ENCODE data around the gene HDAC10. TPM values are rescaled to one million over a fixed set of nuclear protein-coding genes. Genes with fewer than 3 reads are reported as not detected.

The HDAC10 gene
- total and polyA plus RNA-seq, 10 of the 15 experiments (the other 5 are each of a cell fraction or from before 2014, with no cell fraction given), result 0.26 to 48.6 (median 5.0) TPM

DNA sequence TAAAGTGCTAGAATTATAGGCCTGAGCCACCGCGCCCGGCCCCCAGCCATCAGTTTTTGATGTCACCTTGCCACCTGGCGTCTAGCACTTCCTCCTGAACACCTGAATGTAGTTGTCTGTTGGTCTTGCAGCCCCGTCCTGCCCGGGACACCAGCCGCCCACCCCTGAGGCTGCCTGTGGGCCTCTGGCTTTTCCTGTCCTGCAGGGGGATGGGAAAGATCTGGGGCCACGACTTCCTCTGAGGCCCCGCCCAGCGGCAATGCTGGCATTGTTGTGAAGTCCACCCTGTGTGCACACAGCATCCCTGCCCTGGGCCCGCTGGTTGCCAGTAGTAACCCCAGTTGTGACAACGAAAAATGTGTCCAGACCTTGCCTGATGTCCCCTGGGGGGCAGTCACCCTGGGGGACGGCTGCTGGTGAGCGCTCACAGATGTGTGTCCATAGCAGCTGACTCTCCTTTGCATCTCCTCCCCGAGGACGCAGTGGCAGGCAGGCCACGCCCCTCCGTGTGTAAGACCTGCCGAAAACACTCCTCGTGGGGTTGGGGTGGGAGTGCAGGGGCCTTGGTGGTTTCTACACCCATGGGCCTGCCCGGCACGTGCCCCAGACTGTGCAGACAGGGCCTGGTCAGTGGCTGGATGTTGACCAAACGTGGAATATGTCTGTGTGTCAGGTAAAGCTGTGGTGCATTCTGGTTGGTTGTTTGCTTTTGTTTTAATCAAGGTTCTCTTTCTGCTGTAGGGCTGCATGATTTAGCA, 43.5 kb downstream of the HDAC10 start:
- POLR2A ChIA-PET, result interaction anchor here (0.6 kb wide), 1 partner anchor 273 kb away, joined by 3 read pairs; no protein-coding TSS in a partner anchor
- intact Hi-C loops (cut with micrococcal nuclease; ENCODE audit: unreplicated experiment) (no loop called here), in situ Hi-C loops (cut with MboI) (loop anchor here (5.0 kb wide), 1 partner anchor 275 kb away; no protein-coding TSS in a partner anchor)
- H2AFZ ChIP-seq (ENCODE audit: control insufficient read depth, low read depth, low read length), result no peak overlapping the region
- H3K27me3 ChIP-seq (replicated peaks in 1 of 2; ENCODE audit: control insufficient read depth in 2 of 2, insufficient read depth in 2 of 2, low read length in 1 of 2), result no peaks in the 10 kb centered on the region
- no peaks in the 10 kb centered on the region; the same call in 1 of the 2 replicates for H4K20me1 ChIP-seq (ENCODE audit: control insufficient read depth, insufficient read depth)
- RAD21 ChIA-PET (ENCODE audit: unreplicated experiment), result interaction anchor here (1.9 kb wide), 1 partner anchor 59 kb away, joined by 4 read pairs; no protein-coding TSS in a partner anchor
- no peak overlapping the region for H3K4me2 ChIP-seq (ENCODE audit: control insufficient read depth, insufficient read depth)
- no peaks in the 10 kb centered on the region for H3K9me3 ChIP-seq (replicated peaks; ENCODE audit: control insufficient read depth, insufficient read depth, low read length)
- H3K9ac ChIP-seq (ENCODE audit: control insufficient read depth, insufficient read depth, low read length), result no peak overlapping the region
- peaks cover 4 to 19% of the 10 kb centered on the region in 2 experiments for H3K36me3 ChIP-seq (ENCODE audit: control insufficient read depth in 2 of 2, insufficient read depth in 2 of 2, low read length in 1 of 2)
- CTCF ChIA-PET, result interaction anchor here (0.7 to 2.3 kb wide), 5 partner anchors 17 to 274 kb away, joined by 3 to 13 read pairs (median 5); no protein-coding TSS in a partner anchor
- FAIRE-seq, result no peak
- no TSS peak for BruUV-seq (replicated peaks)
- no peak overlapping the region for H3K4me3 ChIP-seq
- H3K4me1 ChIP-seq (ENCODE audit: control insufficient read depth, insufficient read depth, low read length), result no peaks in the 10 kb centered on the region
- no peak for TF ChIP-seq RFX5 (IDR thresholded peaks at IDR 0.05; ENCODE audit: low read depth, low read length)
- 0 out of 4 replicates have a peak, but pooled peaks of 1 of the 2 experiments have one; percentile 7 for TF ChIP-seq BHLHE40 (IDR thresholded peaks at IDR 0.05; ENCODE audit: borderline replicate concordance in 1 of 2, low read depth in 2 of 2, low read length in 1 of 2)
- H3K27ac ChIP-seq (ENCODE audit: control insufficient read depth, insufficient read depth), result no peak overlapping the region
- H3K79me2 ChIP-seq (ENCODE audit: control insufficient read depth, insufficient read depth, low read length), result peaks cover 2% of the 10 kb centered on the region
- peak; percentile 15; the same call in 2 of the 3 replicates for ATAC-seq
- 30% methylated on average over 22 of the region's 23 CpGs for WGBS (ENCODE audit: insufficient coverage, insufficient replicate concordance, low lambda C conversion rate, missing lambda C conversion rate)
- no peak for DNase-seq (ENCODE audit: low read depth, low spot score)
- SMC1A ChIA-PET (ENCODE audit: uncharacterized antibody, unreplicated experiment), result interaction anchor here (0.7 kb wide), 1 partner anchor 530 kb away, joined by 3 read pairs; no protein-coding TSS in a partner anchor

DNA sequence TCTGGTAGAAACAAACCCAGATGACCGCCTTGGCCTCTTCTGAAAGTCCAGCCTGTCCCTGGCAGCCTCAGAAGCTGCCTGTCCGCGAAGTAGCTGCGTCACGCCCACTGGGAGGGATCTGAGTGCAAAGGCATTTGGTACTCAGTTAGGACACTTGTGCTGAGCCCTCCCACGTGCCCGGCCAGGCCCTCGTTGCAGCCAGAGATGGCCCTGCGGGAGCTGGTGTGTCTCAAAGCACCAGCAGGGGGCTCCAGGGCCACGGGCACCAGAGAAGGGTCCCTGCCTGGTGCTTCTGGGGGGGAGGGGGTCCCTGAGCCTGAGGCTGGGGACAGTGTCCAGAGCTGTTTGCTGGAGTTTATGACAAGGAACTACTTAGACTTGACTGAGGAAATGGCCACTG, 44.5 kb downstream of the HDAC10 start:
- SMC1A ChIA-PET (ENCODE audit: uncharacterized antibody, unreplicated experiment), result no interaction called here
- Histone ChIP-seq H3K27me3 (replicated peaks in 1 of 2; ENCODE audit: control insufficient read depth in 2 of 2, insufficient read depth in 2 of 2, low read length in 1 of 2) (no peaks in the 10 kb centered on the region), H3K79me2 (ENCODE audit: control insufficient read depth, insufficient read depth, low read length) (peaks cover 11% of the 10 kb centered on the region), H3K9me3 (replicated peaks; ENCODE audit: control insufficient read depth, insufficient read depth, low read length) (no peaks in the 10 kb centered on the region), H3K9ac (ENCODE audit: control insufficient read depth, insufficient read depth, low read length) (no peak overlapping the region), H3K36me3 (ENCODE audit: control insufficient read depth in 2 of 2, insufficient read depth in 2 of 2, low read length in 1 of 2) (peaks cover 3 to 13% of the 10 kb centered on the region in 2 experiments), H2AFZ (ENCODE audit: control insufficient read depth, low read depth, low read length) (no peak overlapping the region), H3K4me1 (ENCODE audit: control insufficient read depth, insufficient read depth, low read length) (peaks cover 3% of the 10 kb centered on the region; the same call in 1 of the 2 replicates), H3K27ac (ENCODE audit: control insufficient read depth, insufficient read depth) (no peak overlapping the region), H3K4me2 (ENCODE audit: control insufficient read depth, insufficient read depth) (no peak overlapping the region), H4K20me1 (ENCODE audit: control insufficient read depth, insufficient read depth) (no peaks in the 10 kb centered on the region; the same call in 1 of the 2 replicates), H3K4me3 (no peak overlapping the region)
- BruUV-seq (replicated peaks), result no TSS peak
- peak; percentile 58; the same call in 2 of the 3 replicates for ATAC-seq
- TF ChIP-seq, protein P1, sequence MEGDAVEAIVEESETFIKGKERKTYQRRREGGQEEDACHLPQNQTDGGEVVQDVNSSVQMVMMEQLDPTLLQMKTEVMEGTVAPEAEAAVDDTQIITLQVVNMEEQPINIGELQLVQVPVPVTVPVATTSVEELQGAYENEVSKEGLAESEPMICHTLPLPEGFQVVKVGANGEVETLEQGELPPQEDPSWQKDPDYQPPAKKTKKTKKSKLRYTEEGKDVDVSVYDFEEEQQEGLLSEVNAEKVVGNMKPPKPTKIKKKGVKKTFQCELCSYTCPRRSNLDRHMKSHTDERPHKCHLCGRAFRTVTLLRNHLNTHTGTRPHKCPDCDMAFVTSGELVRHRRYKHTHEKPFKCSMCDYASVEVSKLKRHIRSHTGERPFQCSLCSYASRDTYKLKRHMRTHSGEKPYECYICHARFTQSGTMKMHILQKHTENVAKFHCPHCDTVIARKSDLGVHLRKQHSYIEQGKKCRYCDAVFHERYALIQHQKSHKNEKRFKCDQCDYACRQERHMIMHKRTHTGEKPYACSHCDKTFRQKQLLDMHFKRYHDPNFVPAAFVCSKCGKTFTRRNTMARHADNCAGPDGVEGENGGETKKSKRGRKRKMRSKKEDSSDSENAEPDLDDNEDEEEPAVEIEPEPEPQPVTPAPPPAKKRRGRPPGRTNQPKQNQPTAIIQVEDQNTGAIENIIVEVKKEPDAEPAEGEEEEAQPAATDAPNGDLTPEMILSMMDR (IDR thresholded peaks at IDR 0.05 in 2 of 3, conservative IDR thresholded peaks at IDR 0.05 in 1 of 3; ENCODE audit: control insufficient read depth in 2 of 3, extremely low read depth in 1 of 3, insufficient read depth in 1 of 3, low read depth in 3 of 3, low read length in 3 of 3), result peak; percentile 18 to 49 (median 33); a peak in 5 of 6 replicates
- no peak for TF ChIP-seq ZNF217 (IDR thresholded peaks at IDR 0.05)
- 0 out of 2 replicates have a peak, but pooled peaks have one; percentile 27 for TF ChIP-seq RAD21 (IDR thresholded peaks at IDR 0.05; ENCODE audit: insufficient read depth, low read depth, low read length)
- peak in 1 of 2 experiments; percentile 11; a peak in 1 of 4 replicates for TF ChIP-seq BHLHE40 (IDR thresholded peaks at IDR 0.05; ENCODE audit: borderline replicate concordance in 1 of 2, low read depth in 2 of 2, low read length in 1 of 2)
- 72% methylated on average over 10 of the region's 10 CpGs for WGBS (ENCODE audit: insufficient coverage, insufficient replicate concordance, low lambda C conversion rate, missing lambda C conversion rate)
- RAD21 ChIA-PET (ENCODE audit: unreplicated experiment), result interaction anchor here (1.9 kb wide), 1 partner anchor 58 kb away, joined by 4 read pairs; no protein-coding TSS in a partner anchor
- DNase-seq (ENCODE audit: low read depth, low spot score), result no peak
- FAIRE-seq, result no peak
- in situ Hi-C loops (cut with MboI) (loop anchor here (5.0 kb wide), 1 partner anchor 274 kb away; no protein-coding TSS in a partner anchor), intact Hi-C loops (cut with micrococcal nuclease; ENCODE audit: unreplicated experiment) (no loop called here)
- POLR2A ChIA-PET, result no interaction called here
- CTCF ChIA-PET, result interaction anchor here (0.7 to 1.4 kb wide), 3 partner anchors 19 to 273 kb away, joined by 3 to 5 read pairs (median 5); no protein-coding TSS in a partner anchor

Measured in GM12878 (cell line).